ENCODE results near the gene SPRR2E.

The SPRR2E gene

GRCh38 chr1:153095764-153096163 is 1.4 kb upstream of the SPRR2E start:
- no peak for DNase-seq (ENCODE audit: extremely low read depth, low read depth)
- TF ChIP-seq CTCF (IDR thresholded peaks at IDR 0.05; ENCODE audit: low read depth, low read length) = no peak

GRCh38 chr1:153087652-153088051 is 6.7 kb downstream of the SPRR2E start:
- TF ChIP-seq CTCF (IDR thresholded peaks at IDR 0.05; ENCODE audit: low read depth, low read length) = no peak
- no peak for DNase-seq (ENCODE audit: extremely low read depth, low read depth)

- DNase-seq (ENCODE audit: extremely low read depth, low read depth) = no peak
- no peak for TF ChIP-seq CTCF (IDR thresholded peaks at IDR 0.05; ENCODE audit: low read depth, low read length)
Measured at GRCh38 chr1:153081736-153082135, 12.6 kb downstream of the SPRR2E start.

GRCh38 chr1:153072806-153073726 is 21.3 kb downstream of the SPRR2E start:
- DNase-seq (ENCODE audit: extremely low read depth, low read depth) = no peak
- no peak for TF ChIP-seq CTCF (IDR thresholded peaks at IDR 0.05; ENCODE audit: low read depth, low read length)

GRCh38 chr1:153071511-153071910 is 22.8 kb downstream of the SPRR2E start, which contains the start of gene SPRR2B:
Gene SPRR2B, minus strand, starts transcription at chr1:153071611. Its CDS starts 772 bp downstream, at chr1:153070839.
- TF ChIP-seq CTCF (IDR thresholded peaks at IDR 0.05; ENCODE audit: low read depth, low read length) = no peak
- no peak for DNase-seq (ENCODE audit: extremely low read depth, low read depth)

GRCh38 chr1:153070243-153070642 is 24.1 kb downstream of the SPRR2E start:
- DNase-seq (ENCODE audit: extremely low read depth, low read depth) = no peak
- no peak for TF ChIP-seq CTCF (IDR thresholded peaks at IDR 0.05; ENCODE audit: low read depth, low read length)
